GM19455 (cell line): ENCODE results near the gene FKBP5.
"Not testable (repeated sequence)": the region's sequence is repeated elsewhere in the genome, so short reads cannot be mapped to it uniquely, and the experiment has no call there.

Experiments used
- ATAC-seq: cut with Tn5 transposase; IDR thresholded peaks from one replicate; pipeline ENCODE4 v1.9.1; 2021; ENCODE audit not compliant: unreplicated experiment

FKBP5 gene

DNA sequence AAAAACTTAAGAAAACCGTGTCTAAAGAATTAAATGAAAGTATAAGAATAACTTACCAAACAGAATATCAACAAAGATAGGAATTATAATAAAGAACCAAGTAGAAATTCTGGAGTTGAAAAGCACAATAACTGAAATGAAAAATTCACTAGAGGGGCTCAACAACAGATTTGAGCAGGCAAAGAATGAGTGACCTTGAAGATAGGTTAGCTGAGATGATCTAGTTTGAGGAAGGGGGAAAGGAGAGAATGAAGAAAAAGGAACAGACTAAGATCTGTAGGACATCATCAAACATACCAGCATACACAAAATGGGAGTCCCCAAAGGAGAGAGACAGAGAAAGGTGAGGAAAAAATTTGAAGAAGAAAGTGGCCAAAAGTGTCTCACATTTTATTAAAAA, 138.3 kb downstream of the FKBP5 start:
- no peak for ATAC-seq

DNA sequence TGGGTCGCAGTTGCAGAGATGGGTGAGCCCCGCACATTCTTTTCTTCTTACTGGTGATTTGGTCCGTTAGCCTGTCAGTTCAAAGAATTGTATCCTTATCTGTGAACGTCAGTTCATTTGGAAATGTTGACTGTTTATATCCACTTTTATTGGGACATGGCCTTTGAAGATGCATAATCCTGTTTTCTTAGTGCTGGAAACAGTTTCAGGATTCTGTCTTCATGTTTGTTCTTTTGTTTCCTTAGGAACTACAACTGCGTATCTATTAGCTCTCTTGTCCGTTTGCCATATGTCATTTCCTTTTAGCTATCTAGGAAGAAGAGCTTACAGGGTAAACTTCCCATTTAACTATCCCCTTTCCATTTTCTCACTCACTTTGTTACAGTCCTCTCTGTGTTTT, 141.0 kb downstream of the FKBP5 start:
- ATAC-seq: no peak

DNA sequence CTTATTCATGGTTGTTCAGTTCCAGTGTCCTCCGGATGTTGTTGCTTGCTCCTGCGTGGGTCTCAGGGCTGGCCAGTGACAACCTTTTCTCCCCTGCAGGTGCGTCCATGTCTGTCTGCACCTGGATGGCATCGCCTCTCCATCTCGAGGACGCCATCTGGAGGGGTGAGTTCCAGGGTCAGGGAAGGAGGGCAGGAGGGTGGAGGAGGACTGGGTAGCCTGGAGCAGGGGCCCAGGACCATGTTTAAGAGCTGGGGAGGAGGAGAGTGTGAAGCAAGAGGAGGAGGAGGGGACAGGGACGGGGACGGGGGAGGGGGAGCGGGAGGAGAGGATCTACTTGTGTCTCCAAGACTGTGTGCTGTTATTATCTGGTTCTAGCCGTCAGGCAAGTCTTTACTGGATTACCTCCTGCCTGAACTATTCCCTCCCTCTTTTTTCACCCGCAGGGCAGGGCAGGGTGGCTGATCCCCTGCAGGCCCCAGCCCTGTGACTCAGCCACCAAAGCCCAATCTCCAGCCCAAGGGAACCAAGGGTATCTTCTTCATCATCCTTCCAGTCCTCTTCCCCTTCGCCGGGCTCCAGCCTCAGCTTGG, 143.8 kb downstream of the FKBP5 start:
- no peak for ATAC-seq

DNA sequence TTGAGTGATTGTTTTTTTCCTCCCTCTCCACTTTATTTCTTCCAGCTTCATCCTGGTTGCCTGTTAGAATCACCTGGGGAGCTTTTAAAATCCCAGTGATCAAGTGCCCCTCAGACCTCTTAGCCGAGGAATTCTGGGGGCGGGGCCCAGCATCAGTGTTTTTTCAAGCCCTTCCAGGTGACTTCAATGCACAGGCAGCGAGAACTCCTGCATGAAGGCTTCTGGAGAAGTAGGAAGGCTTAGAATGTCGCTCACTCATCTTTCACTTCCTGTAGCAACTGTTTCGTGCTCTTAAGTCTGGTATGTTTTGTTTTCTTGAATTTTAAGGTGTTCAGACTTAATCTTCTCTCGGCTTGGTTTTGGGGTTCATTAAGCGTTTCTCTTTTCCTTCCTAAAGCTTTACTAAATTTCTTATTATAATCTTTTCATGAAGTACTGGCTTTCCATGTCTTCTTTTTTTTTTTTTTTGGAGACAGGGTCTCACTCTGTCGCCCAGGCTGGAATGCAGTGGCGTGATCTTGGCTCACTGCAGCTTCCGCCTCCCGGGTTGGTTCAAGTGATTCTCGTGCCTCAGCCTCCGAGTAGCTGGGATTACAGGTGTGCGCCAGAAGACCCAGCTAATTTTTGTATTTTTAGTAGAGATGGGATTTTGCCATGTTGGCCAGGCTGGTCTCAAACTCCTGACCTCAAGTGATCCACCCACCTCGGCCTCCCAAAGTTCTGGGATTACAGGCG, 145.1 kb downstream of the FKBP5 start:
- no peak for ATAC-seq

DNA sequence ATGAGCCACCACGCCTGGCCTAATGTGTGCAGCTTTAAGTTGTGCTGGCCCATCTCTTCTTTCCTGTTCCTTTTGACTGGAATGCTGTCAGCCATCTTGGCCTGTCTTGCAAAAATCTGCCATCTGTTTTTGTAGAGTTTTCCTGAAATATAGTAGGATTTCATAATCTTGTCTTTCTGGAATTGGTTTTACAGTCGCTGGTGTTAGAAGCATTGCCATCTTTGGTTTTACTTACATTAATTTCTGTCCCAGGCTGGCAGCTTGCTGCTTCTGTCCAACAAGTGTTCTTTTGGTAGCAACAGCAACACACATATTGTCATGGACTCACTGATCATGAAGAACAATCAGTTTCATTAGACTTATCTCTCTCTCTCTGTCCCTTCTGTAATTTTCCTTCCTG, 146.9 kb downstream of the FKBP5 start:
- no peak for ATAC-seq

DNA sequence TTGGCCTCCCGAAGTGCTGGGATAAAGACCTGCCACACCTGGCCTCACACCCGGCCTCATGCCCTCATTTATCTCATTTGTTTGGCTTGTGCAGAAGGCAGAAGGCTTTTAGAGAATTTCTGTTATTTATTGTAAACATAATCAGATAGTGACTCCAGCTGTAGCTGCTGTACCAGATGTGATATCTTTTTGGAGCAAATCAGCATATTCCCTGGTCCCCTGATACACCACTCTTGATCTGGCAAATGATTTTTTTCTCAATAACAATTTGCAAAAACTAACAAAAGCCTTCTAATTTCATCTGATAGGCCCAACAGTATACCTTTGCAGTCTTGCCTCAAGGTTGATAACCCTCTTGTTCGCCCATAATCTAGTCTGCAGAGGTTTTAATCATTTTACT, 149.5 kb downstream of the FKBP5 start:
- ATAC-seq: no peak

DNA sequence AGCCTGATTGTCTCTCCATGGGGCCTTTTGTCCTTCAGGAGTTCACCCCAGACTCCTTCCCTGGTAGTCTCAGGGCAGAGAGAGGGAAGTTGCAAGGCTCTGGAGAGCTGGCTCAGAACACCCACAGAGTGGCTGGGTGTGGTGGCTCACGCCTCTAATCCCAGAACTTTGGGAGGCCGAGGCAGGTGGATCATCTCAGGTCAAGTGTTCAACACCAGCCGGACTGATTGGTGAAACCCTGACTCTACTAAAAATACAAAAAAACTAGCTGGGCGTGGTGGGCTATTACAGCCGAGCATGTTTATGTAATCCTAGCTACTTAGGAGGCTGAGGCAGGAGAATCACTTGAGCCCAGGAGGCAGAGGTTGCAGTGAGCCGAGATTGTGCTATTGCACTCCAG, 152.9 kb downstream of the FKBP5 start:
- ATAC-seq: not testable (repeated sequence)

DNA sequence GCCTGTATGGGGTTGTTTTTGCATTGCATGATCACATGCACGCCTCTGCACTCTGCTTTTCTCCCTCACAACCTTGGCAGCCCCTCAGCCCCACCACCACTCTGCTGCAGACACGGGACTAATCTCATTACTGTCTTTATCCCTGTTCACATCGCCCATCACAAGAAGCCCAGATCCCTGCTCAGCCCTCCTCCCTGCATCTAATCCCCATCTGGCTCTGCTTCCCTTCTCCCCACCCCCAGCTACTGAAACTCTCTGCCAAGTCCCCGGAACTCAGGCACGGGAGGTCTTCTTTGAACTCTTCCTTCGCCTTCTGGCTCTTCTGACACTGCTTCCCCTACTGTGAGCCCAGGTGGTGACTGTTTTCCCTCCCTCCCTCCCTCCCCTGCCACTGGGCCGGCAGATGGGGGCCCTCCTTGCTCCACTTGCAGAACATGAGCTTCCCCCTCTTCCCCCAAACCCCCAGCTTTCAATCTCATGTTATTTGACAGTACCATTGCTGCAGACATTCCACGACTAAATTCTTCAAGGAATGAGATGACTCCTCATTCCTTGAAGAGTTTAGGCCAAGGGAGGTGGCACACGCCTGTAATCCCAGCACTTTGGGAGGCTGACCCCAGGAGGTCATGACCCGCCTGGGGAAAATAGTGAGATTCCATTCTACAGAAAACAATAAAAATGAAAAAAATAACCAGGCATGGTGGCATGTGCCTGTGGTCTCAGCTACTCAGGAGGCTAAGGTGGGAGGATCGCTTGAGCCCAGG, 154.1 kb downstream of the FKBP5 start:
- ATAC-seq: no peak

DNA sequence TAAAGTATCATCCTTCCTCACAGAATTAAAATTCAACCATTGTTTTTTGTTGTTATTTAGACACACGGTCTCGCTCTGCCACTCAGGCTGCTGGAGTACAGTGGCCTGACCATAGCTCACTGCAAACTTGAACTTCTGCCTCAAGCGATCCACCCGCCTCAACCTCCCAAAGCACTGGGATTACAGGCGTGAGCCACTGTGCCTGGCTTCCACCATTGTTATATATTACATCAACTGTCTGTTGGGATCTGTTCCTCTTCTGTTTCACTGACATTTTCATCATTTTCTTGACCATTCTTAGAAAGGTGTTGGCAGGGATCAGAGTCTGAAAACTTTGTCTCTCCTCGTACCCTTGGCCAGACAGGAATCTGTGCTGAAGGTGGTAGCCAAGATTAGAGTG, 154.7 kb downstream of the FKBP5 start:
- no peak for ATAC-seq

DNA sequence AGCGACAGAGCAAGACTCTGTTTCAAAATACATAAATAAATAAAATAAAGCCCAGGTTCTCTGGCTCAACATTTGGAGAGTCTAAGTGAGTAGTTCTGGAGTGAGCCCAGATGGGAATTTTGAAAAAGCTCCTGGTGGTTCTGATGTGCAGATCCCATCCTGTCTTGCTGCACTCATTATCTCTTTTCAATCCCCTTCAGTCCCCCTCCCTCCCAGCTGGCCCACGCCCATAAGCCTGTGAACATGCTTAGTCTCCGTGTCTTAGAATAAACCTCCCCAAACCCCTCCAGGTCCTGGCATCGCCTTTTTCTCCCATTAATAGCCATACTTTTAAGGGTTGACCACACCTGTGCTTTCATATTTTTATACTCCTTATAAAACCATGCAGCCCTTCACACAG, 156.6 kb downstream of the FKBP5 start:
- ATAC-seq: no peak

DNA sequence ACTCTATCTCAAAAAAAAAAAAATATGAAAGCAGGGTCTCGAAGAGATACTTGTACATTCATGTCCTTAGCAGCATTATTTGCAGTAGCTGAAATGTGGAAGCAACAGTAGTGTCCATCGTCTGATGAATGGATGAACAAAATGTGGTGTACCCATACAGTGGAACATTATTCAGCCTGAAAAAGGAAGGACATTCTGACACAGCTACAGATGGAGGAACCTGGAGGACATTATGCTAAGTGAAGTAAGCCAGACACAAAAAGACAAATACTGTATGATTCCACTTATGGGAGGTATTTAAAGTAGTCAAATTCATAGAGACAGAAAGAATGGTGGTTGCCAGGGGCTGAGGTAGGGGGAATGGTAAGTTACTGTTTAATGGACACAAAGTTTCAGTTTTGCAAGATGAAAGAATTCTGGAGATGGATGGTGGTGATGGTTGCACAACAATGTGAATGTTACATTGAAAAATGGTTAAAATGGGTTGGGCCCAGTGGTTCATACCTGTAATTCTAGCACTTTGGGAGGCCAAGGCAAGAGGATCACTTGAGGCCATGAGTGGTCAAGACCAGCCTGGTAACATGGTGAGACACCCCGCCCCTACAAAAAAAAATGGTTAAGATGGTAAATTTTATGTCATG, 164.2 kb downstream of the FKBP5 start:
- no peak for ATAC-seq
